ENCODE measurements around the gene RABGAP1.

Gene RABGAP1

DNA sequence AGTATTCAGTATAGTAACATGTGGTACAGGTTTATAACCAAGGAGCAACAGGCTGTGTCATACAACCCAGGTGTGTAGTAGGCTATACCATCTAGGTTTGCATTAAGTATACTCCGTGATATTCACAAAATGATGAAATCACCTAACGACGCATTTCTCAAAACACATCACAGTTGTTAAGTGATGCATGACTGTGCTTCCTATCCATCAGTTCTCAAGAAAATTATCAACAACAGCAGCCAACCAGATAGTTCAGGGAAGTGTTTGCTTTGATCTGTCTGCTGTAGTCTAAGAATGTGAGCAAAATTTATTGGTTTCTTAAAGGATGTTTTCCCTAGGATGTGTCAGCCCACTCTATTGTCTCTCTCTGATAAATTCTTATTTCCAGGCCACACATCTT, 16.9 kb upstream of the RABGAP1 start:
- Histone ChIP-seq H3K27ac (ENCODE audit: extremely low read depth, low read depth, low read length) (no peak overlapping the region), H3K9me3 (ENCODE audit: control insufficient read depth, insufficient read depth, low read depth, low read length) (no peaks in the 10 kb centered on the region), H3K36me3 (ENCODE audit: control insufficient read depth in 2 of 2, insufficient read depth in 1 of 2, low read length in 2 of 2) (peaks cover 0 to 15% of the 10 kb centered on the region in 2 experiments; a peak in 2 of 3 replicates), H3K4me3 (ENCODE audit: low read depth, low read length) (no peak overlapping the region), H3K4me1 (ENCODE audit: control insufficient read depth, insufficient read depth, low read length) (no peaks in the 10 kb centered on the region)
- ChIA-PET CTCF (interaction anchor here (0.6 kb wide), 2 partner anchors 66 to 459 kb away, joined by 3 to 4 read pairs; no protein-coding TSS in a partner anchor), POLR2A (interaction anchor here (1.1 kb wide), 1 partner anchor 19 kb away, joined by 4 read pairs; the partner anchor contains the start of gene RC3H2)
- no peak for TF ChIP-seq KLF16 (tag by site-specific recombination; IDR thresholded peaks at IDR 0.05)
- 0 out of 2 replicates have a peak, but pooled peaks have one; percentile 40 for TF ChIP-seq SCRT2 (tag by site-specific recombination; IDR thresholded peaks at IDR 0.05)

DNA sequence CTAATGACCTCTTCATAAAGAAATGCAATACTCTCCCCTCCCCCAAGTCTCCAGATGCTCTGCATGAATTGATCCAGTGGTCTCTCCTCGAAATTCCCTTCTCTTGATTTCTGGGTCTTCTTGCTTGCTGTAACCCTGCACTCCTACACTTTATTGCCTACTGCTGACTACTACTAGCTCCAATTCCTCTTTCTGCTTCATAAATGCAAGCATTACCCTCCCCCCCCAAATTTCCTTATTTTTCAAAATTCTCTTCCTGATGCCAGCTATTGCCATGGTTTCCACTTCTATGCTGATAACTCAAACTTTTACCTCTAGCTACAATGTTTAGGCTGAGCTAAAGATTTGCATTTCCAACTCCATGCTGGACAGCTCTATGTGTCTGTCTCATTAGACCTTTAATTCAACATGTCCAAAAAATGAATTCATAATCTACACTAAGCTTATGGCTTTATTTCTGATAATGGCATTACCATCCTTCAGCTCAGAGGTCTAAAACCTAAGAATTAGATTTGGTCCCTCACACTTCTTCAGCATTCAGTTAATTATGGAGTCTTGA, 10.9 kb upstream of the RABGAP1 start:
- ChIA-PET CTCF (interaction anchor here (0.5 to 1.2 kb wide), 4 partner anchors 26 to 1661 kb away, joined by 3 to 7 read pairs (median 4); no protein-coding TSS in a partner anchor), POLR2A (interaction anchor here (1.7 to 4.1 kb wide), 3 partner anchors 11 to 25 kb away, joined by 7 to 126 read pairs (median 40); partner anchors contain the start of genes RABGAP1, RC3H2 and ZBTB6)
- H3K4me1 ChIP-seq (ENCODE audit: control insufficient read depth, insufficient read depth, low read length) = no peaks in the 10 kb centered on the region; the same call in 1 of the 2 replicates
- no peaks in the 10 kb centered on the region for H3K9me3 ChIP-seq (ENCODE audit: control insufficient read depth, insufficient read depth, low read depth, low read length)
- no peak overlapping the region for H3K27ac ChIP-seq (ENCODE audit: extremely low read depth, low read depth, low read length)
- H3K36me3 ChIP-seq (ENCODE audit: control insufficient read depth in 2 of 2, insufficient read depth in 1 of 2, low read length in 2 of 2) = peaks cover 0 to 6% of the 10 kb centered on the region in 2 experiments; a peak in 2 of 3 replicates
- peak overlapping the region; percentile 84; the same call in 1 of the 2 replicates for H3K4me3 ChIP-seq (ENCODE audit: low read depth, low read length)
- no peak for TF ChIP-seq ZNF433 (tag by site-specific recombination; IDR thresholded peaks at IDR 0.05; ENCODE audit: low read depth)
- TF ChIP-seq, protein P1, sequence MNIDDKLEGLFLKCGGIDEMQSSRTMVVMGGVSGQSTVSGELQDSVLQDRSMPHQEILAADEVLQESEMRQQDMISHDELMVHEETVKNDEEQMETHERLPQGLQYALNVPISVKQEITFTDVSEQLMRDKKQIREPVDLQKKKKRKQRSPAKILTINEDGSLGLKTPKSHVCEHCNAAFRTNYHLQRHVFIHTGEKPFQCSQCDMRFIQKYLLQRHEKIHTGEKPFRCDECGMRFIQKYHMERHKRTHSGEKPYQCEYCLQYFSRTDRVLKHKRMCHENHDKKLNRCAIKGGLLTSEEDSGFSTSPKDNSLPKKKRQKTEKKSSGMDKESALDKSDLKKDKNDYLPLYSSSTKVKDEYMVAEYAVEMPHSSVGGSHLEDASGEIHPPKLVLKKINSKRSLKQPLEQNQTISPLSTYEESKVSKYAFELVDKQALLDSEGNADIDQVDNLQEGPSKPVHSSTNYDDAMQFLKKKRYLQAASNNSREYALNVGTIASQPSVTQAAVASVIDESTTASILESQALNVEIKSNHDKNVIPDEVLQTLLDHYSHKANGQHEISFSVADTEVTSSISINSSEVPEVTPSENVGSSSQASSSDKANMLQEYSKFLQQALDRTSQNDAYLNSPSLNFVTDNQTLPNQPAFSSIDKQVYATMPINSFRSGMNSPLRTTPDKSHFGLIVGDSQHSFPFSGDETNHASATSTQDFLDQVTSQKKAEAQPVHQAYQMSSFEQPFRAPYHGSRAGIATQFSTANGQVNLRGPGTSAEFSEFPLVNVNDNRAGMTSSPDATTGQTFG (tag by site-specific recombination; IDR thresholded peaks at IDR 0.05; ENCODE audit: borderline replicate concordance) = no peak
- TF ChIP-seq, protein P2, sequence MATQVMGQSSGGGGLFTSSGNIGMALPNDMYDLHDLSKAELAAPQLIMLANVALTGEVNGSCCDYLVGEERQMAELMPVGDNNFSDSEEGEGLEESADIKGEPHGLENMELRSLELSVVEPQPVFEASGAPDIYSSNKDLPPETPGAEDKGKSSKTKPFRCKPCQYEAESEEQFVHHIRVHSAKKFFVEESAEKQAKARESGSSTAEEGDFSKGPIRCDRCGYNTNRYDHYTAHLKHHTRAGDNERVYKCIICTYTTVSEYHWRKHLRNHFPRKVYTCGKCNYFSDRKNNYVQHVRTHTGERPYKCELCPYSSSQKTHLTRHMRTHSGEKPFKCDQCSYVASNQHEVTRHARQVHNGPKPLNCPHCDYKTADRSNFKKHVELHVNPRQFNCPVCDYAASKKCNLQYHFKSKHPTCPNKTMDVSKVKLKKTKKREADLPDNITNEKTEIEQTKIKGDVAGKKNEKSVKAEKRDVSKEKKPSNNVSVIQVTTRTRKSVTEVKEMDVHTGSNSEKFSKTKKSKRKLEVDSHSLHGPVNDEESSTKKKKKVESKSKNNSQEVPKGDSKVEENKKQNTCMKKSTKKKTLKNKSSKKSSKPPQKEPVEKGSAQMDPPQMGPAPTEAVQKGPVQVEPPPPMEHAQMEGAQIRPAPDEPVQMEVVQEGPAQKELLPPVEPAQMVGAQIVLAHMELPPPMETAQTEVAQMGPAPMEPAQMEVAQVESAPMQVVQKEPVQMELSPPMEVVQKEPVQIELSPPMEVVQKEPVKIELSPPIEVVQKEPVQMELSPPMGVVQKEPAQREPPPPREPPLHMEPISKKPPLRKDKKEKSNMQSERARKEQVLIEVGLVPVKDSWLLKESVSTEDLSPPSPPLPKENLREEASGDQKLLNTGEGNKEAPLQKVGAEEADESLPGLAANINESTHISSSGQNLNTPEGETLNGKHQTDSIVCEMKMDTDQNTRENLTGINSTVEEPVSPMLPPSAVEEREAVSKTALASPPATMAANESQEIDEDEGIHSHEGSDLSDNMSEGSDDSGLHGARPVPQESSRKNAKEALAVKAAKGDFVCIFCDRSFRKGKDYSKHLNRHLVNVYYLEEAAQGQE (tag by site-specific recombination; IDR thresholded peaks at IDR 0.05) = peak; percentile 70; the same call in 1 of the 2 replicates

DNA sequence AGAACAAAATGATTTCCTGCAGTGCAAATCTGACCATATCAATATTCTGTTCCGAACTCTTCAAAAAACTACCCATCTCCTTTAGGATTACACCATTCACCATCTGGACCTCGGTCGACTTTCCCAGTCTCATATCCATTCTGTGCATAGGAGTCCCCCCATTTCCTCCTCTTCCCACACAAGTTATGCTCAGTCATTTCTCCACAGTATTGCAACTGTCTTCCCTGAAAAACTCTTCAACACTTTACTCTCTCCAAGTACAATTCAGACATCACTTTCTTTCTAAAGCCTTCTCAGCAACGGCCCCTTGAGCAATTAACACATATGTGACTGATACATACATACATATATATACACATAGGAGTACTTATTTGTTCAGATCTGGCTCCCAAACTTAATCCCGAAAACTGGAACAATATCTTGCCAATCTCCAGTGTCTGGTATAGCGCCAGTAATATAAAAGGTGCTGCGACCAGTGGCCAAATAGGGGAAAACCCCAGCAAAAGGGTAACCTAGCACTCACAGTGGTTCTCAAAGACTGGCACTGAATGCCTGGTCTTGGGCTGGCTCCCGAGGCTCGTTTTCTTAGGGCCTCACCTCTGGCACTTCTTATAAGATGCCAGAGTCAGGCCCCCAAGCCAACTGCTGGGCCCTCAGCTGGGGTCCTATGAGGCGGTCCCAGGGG, 10.1 kb upstream of the RABGAP1 start:
- peak overlapping the region; percentile 84 for H3K4me3 ChIP-seq (ENCODE audit: low read depth, low read length)
- H3K36me3 ChIP-seq (ENCODE audit: control insufficient read depth in 2 of 2, insufficient read depth in 1 of 2, low read length in 2 of 2) = peaks cover 3 to 6% of the 10 kb centered on the region in 2 experiments; a peak in 1 of 3 replicates
- H3K4me1 ChIP-seq (ENCODE audit: control insufficient read depth, insufficient read depth, low read length) = no peaks in the 10 kb centered on the region; the same call in 1 of the 2 replicates
- H3K9me3 ChIP-seq (ENCODE audit: control insufficient read depth, insufficient read depth, low read depth, low read length) = no peaks in the 10 kb centered on the region
- TF ChIP-seq, protein P3, sequence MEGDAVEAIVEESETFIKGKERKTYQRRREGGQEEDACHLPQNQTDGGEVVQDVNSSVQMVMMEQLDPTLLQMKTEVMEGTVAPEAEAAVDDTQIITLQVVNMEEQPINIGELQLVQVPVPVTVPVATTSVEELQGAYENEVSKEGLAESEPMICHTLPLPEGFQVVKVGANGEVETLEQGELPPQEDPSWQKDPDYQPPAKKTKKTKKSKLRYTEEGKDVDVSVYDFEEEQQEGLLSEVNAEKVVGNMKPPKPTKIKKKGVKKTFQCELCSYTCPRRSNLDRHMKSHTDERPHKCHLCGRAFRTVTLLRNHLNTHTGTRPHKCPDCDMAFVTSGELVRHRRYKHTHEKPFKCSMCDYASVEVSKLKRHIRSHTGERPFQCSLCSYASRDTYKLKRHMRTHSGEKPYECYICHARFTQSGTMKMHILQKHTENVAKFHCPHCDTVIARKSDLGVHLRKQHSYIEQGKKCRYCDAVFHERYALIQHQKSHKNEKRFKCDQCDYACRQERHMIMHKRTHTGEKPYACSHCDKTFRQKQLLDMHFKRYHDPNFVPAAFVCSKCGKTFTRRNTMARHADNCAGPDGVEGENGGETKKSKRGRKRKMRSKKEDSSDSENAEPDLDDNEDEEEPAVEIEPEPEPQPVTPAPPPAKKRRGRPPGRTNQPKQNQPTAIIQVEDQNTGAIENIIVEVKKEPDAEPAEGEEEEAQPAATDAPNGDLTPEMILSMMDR (tag by site-specific recombination; IDR thresholded peaks at IDR 0.05) = 0 out of 2 replicates have a peak, but pooled peaks have one; percentile 17
- TF ChIP-seq MEIS1 (CRISPR knock-in tag; IDR thresholded peaks at IDR 0.05; ENCODE audit: borderline replicate concordance) = no peak
- TF ChIP-seq PRDM1 (tag by site-specific recombination; IDR thresholded peaks at IDR 0.05) = peak; percentile 74
- CTCF ChIA-PET = interaction anchor here (0.8 to 1.2 kb wide), 3 partner anchors 27 to 60 kb away, joined by 3 to 7 read pairs (median 3); no protein-coding TSS in a partner anchor
- POLR2A ChIA-PET = interaction anchor here (0.7 to 4.1 kb wide), 9 partner anchors 10 to 103 kb away, joined by 3 to 126 read pairs (median 7); partner anchors contain the start of genes PDCL, RABGAP1, RC3H2 and ZBTB6
- peak overlapping the region; percentile 73 for H3K27ac ChIP-seq (ENCODE audit: extremely low read depth, low read depth, low read length)

All from HEK293 (cell line).